Breast epithelium (tissue), 3 donors: ENCODE measurements around the gene UBAC2.

ENCODE experiments used
- POLR2A ChIP-seq: fragments of 450-650 bp; IDR thresholded peaks from one replicate; pipeline ENCODE4 v1.6.1; 2016; ENCODE audit warnings: antibody characterized with exemption, mild to moderate bottlenecking, moderate library complexity
- POLR2AphosphoS5 ChIP-seq, 3 donors: sonication (generic); formaldehyde crosslinking; IDR thresholded peaks; one replicate each; pipeline ENCODE4 v1.6.1; 2017; ENCODE audit warnings: antibody characterized with exemption in 3 of 3

GRCh38 chr13:99226513-99226912 lies 25.9 kb downstream of the UBAC2 start:
- TF ChIP-seq POLR2A (no peak), POLR2AphosphoS5 (IDR thresholded peaks at IDR 0.05) (no peak)
